ENCODE measurements around the gene HOXA6.

The HOXA6 gene

GRCh38 chr7:27107391-27108381 is 39.9 kb downstream of the HOXA6 start:
- no peak for DNase-seq

- DNase-seq = no peak
Observed at GRCh38 chr7:27106901-27107240, 40.7 kb downstream of the HOXA6 start.

- DNase-seq = no peak
Observed at GRCh38 chr7:27106181-27106900, 41.2 kb downstream of the HOXA6 start.

GRCh38 chr7:27105301-27106031 is 42.1 kb downstream of the HOXA6 start:
- no peak for DNase-seq

- DNase-seq = no peak
Observed at GRCh38 chr7:27104341-27105058, 43.1 kb downstream of the HOXA6 start.

- DNase-seq = no peak
Observed at GRCh38 chr7:27103489-27104226, 43.9 kb downstream of the HOXA6 start.

- no peak for DNase-seq
Observed at GRCh38 chr7:27102581-27103442, 44.8 kb downstream of the HOXA6 start, which contains the start of gene HOXA2. TSS of gene HOXA2 (minus strand) at chr7:27102683. CDS start at chr7:27102500, 183 bp downstream.

- no peak for DNase-seq
Observed at GRCh38 chr7:27101957-27102580, 45.5 kb downstream of the HOXA6 start.

- no peak for DNase-seq
Observed at GRCh38 chr7:27101171-27101956, 46.2 kb downstream of the HOXA6 start.

GRCh38 chr7:27100694-27101170 is 46.8 kb downstream of the HOXA6 start:
- no peak for DNase-seq

- no peak for DNase-seq
Observed at GRCh38 chr7:27099453-27100370, 47.9 kb downstream of the HOXA6 start.

- no peak for DNase-seq
Observed at GRCh38 chr7:27098578-27099451, 48.8 kb downstream of the HOXA6 start.

GRCh38 chr7:27097686-27098577 is 49.6 kb downstream of the HOXA6 start:
- DNase-seq = peak in 1 of 2 experiments; percentile 43

- peak; percentile 46 to 50 for DNase-seq
Observed at GRCh38 chr7:27096768-27097514, 50.6 kb downstream of the HOXA6 start.

All from NCI-H2081 (cell line).